ENCODE data around the gene DLG2.
"Not testable (repeated sequence)": the region's sequence is repeated elsewhere in the genome, so short reads cannot be mapped to it uniquely, and the experiment has no call there.

DLG2 gene

DNA sequence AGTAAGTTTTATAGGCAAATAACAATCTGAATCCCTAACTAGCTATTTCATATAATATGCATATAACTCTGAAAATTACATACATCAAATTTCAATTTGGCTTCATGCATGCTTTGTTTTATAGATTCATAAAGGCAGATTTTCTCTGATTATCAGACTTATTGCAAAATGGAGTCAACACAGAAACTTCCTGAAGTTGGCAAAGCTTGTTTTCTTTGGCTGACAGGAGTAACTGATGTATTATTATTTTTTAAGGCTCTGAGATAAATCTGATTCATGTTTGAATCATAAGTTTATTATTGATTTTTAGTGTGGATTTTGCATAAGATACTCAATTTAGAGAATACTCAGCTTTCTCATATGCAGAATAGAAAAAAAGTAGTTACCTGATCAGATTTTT is 1984.6 kb downstream of the DLG2 start:
- no peak for DNase-seq

DNA sequence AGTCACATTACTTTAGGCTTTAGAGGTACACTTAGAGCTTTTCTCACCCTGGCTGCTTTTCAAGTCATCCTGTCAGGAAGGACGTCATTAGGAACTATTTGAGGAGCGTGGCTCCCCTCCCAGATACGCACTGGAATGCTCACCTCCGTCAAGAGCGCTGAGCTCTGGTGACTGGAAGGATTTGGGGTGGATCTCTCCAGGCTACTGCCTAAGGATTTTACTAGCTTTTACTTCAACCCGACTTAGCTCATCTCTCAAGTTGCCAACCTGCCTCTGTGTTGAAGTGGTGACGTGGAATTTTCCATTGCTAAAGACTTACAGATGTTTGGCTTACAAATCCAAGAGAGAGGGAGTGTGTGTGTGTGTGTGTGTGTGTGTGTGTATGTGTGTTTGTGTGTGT is 1985.6 kb downstream of the DLG2 start:
- DNase-seq, result peak; percentile 81

DNA sequence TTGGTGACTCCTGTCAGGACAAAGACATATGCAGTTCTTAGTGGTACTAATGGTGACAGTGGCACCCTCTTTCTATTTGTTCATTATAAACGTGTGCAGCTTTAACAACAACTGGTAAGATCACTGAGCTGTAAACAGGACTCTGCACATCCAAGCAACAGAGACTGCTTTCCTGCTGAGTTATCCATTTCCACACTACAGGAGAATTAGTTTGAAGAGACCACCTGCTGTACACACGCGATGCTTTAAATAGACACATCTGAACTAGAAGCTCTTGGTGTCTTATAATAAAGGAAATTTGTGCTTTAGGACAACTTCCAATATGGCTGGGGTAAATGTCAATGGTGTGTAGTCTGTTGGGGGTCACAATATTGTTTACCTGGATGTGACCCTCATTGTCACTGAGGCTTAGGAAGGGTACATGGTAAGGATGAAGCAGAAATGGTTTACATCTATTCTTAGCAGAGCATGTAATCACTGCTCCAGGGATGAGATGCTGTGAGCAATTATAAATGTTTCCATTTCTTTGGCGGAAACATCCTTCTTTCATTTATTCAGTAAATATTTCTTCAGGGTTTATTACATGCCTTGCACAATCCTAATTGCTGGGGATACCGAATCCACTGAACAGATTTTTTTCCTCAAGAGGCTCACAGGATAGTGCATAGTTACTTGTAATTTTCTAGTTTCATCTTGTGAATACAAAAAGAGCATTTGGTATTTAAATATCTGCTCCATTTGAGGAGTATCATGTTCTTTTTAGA is 1987.0 kb downstream of the DLG2 start:
- DNase-seq, result no peak

GRCh38 chr11:83635166-83635565 is 1992.0 kb downstream of the DLG2 start:
- DNase-seq, result no peak

GRCh38 chr11:83630211-83630610 is 1996.9 kb downstream of the DLG2 start:
- no peak for DNase-seq

DNA sequence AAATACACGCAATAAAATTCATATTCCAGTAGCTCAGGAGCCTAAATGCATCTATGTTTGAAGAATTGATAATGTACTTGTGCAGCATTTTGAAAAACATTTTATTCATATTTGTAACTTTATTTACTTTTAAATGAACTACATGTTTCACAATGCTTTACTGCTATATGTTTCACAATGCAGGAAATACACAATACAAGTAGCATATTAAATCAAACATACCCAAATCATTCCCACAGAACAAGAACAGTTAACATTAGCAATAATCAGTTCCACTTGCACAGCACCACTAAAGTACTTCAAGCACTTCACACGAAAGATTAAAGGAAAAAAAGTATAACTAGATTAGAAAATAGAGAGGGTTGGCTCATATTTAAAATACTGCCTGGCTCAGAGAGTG is 1997.4 kb downstream of the DLG2 start:
- no peak for DNase-seq

- no peak for DNase-seq
These were observed 1998.4 kb downstream of the DLG2 start for GRCh38 chr11:83628622-83629355.

DNA sequence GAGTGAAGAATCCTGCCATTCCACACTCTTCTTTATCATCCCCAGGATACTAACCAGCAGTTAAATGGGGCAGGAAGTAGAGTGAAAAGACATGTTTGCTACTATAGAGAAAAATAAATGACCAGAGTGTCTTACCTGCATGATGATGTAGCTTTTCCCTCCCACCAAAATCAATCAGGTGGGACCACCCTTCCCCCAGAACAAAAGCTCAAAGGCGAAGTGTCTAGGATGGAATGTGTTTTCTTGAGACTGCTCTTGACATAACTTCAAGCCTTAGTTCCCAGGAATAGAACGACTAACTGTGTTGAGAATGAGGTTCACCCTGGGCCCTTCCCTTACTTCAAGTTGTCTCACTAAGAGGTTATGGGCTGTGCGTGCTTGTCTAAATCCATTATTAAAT is 2001.8 kb downstream of the DLG2 start:
- DNase-seq, result no peak

GRCh38 chr11:83617671-83618070 is 2009.5 kb downstream of the DLG2 start:
- DNase-seq, result no peak

DNA sequence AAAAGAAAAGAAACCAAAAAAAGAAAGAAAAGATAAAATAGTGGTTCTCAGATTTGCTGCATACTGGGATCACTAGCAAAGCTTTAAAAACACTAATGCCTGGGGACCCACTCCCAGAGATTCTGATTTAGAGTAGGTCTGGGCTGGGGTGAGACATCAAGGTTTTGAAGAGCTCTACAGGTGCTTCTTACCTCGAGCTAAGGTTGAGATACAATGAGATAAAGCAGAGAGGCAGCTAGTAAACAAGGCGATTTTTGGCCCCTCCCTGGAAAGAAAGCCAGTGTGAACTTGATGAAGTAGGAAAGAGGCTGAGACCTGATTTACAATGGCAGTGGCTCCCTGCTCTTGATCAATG is 2013.4 kb downstream of the DLG2 start:
- DNase-seq, result no peak

GRCh38 chr11:83612891-83613766 is 2014.0 kb downstream of the DLG2 start:
- no peak for DNase-seq

DNA sequence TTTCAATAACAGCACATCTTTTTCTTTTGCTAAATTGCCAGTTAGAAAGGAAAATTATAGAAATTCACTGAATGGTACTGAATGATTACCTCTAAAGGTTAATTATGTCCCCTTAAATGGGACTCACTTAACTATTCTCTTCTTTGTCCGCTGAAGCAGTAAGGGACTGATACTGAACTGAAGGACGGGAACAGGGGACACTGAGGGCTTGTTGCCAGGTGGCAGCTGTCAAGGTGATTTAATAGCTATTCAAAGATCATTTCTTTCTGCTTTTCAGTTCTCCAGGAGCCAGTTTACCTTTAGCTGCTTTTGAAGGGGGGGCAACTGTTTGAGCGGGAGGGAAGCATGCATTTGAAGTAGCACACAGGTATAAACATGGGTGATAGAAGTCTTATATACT is 2015.5 kb downstream of the DLG2 start:
- no peak for DNase-seq

GRCh38 chr11:83611031-83611430 is 2016.1 kb downstream of the DLG2 start:
- no peak for DNase-seq

GRCh38 chr11:83609191-83609590 is 2018.0 kb downstream of the DLG2 start:
- no peak for DNase-seq

GRCh38 chr11:83608571-83608970 is 2018.6 kb downstream of the DLG2 start:
- no peak for DNase-seq

- DNase-seq, result no peak
These were observed 2025.1 kb downstream of the DLG2 start for GRCh38 chr11:83601914-83602527.

DNA sequence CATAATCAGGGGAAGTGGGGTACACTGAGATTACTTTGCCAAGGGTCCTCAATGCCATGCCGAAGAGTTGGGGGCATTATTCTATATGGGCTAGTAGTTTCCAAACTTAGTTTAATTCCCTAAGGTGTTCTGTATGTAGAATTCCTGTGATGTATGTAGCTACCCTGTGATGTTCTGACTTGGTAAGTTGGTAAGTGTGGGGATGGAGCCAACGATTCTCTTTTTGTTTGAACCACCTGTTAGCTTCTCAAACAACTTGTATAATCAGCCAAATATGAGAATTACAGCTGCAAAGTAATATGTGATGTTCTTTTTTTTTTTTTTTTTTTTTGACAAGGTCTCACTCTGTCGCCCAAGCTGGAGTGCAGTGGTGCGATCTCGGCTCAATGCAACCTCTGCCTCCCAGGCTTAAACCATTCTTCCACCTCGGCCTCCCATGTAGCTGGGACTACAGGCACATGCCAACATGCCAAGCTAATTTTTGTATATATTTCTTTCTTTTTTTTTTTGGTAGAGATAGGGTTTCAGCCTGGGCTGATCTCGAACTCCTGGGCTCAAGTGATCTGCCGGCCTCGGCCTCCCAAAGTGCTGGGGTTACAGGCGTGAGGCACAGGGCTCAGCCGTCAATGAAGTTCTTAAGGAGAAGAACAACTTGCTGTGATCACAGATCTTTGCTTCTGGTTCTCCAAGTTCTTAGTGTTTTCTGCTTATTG is 2025.8 kb downstream of the DLG2 start:
- no peak for DNase-seq

DNA sequence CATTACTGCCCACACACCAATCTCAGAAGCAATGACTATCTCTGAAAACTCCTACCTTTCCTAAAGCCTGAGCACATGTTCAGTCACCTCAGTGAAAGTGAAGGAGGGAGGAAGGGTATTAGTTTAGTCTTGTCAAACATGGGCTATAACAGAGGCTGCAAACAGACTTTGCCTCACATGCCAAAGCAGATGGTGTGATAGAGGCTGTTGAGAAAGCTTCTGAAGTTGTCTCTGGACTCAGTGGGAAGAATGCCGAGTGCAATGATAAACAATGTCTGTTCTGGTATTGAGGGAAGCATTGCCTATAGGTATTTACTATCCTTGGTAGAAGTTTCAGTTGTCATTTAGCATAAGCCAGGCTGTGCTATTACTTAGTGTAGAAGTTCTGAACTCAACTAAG is 2026.5 kb downstream of the DLG2 start:
- no peak for DNase-seq

GRCh38 chr11:83599066-83599465 is 2028.1 kb downstream of the DLG2 start:
- DNase-seq, result no peak

DNA sequence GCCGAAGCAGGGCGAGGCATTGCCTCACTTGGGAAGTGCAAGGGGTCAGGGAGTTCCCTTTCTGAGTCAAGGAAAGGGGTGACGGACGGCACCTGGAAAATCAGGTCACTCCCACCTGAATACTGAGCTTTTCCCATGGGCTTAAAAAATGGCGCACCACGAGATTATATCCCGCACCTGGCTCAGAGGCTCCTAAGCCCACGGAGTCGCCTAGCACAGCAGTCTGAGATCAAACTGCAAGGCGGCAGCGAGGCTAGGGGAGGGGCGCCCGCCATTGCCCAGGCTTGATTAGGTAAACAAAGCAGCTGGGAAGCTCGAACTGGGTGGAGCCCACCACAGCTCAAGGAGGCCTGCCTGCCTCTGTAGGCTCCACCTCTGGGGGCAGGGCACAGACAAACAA is 2039.3 kb downstream of the DLG2 start:
- not testable (repeated sequence) for DNase-seq

DNA sequence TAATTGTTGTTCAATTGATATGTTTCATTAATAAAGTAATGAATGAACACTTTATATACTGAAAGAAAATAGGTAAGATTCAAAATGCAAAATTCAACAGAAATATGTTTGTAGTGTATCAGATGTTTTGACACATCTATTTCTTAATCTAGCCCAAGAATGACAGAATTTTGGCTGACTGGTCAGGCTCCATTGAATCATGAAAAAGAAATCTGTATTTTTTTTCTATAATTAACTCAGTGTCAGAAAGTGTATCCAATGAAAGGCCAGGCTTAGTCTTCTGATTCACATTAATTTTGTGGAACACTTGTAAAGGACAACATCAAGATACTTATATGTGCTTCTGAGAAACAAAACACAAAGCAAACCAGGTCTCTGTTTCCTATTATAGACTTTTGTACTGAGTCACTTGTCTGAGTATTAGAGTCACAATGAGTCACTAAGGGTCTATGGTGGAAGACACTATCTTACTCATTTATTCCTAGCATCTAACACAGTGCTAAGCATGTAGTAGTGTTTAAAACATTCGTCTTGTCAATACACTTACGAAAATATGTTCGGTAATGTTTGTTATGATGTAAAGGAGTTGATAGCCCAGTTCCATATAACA is 2043.3 kb downstream of the DLG2 start:
- no peak for DNase-seq

DNA sequence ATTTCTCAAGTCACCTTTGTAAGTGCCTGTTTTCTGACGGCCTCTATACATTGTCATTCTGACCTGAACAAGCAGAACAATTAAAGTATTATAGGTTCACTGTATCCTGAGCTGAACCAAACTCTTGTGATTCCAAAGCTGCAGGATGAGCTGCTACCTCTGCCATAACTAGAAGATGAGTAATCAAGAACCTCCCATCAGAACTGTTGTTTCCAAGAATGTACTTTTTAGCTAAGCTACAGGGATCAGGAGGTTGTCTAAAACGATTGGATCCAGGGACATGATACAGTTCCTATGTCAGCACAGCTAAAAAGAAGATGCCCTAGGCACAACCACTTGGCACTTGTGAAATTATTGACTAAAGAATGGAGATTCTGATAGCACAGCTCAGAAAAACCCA is 2052.6 kb downstream of the DLG2 start:
- no peak for DNase-seq
